GM12891 (cell line): ENCODE measurements around the gene CAPN7.

Source experiments
- PAX5 ChIP-seq: IDR thresholded peaks from 2 replicates; pipeline ENCODE4 v1.6.1; 2011; ENCODE audit warnings: low read length, moderate library complexity, mild to moderate bottlenecking; ENCODE audit not compliant: insufficient read depth, severe bottlenecking
- POLR2A ChIP-seq: IDR thresholded peaks from 2 replicates; pipeline ENCODE4 v1.6.1; 2011; ENCODE audit warnings: low read depth, low read length, control low read depth
- POLR2AphosphoS5 ChIP-seq: IDR thresholded peaks from 2 replicates; pipeline ENCODE4 v1.6.1; 2011; ENCODE audit warnings: low read depth, low read length, control low read depth
- TAF1 ChIP-seq: IDR thresholded peaks from 2 replicates; pipeline ENCODE4 v1.6.1; 2011; ENCODE audit warnings: low read depth, low read length, control low read depth

GRCh38 chr3:15160662-15161061 is 45.4 kb upstream of the CAPN7 start:
- TF ChIP-seq POLR2AphosphoS5 (no peak), POLR2A (no peak), PAX5 (no peak), TAF1 (no peak)
